Measurements from ENCODE around the gene RNF186.

The RNF186 gene

GRCh38 chr1:19800076-19800804, 14.8 kb downstream of the RNF186 start:
- ATAC-seq: peak; percentile 87
- TF ChIP-seq ZFP3 (CRISPR knock-in tag; IDR thresholded peaks at IDR 0.05): no peak
- TF ChIP-seq GLIS3 (CRISPR knock-in tag; IDR thresholded peaks at IDR 0.05): no peak
- TF ChIP-seq CSDC2 (CRISPR knock-in tag; IDR thresholded peaks at IDR 0.05): no peak
- TF ChIP-seq TOX (CRISPR knock-in tag; IDR thresholded peaks at IDR 0.05; ENCODE audit: borderline replicate concordance): no peak
- TF ChIP-seq SNAI2 (CRISPR knock-in tag; IDR thresholded peaks at IDR 0.05): no peak
- TF ChIP-seq ZNF8 (CRISPR knock-in tag; IDR thresholded peaks at IDR 0.05): no peak
- TF ChIP-seq ESRRG (CRISPR knock-in tag; IDR thresholded peaks at IDR 0.05): no peak
- TF ChIP-seq CREB5 (CRISPR knock-in tag; IDR thresholded peaks at IDR 0.05; ENCODE audit: low read depth): no peak
- TF ChIP-seq ZNF565 (CRISPR knock-in tag; conservative IDR thresholded peaks at IDR 0.05; ENCODE audit: low read depth): no peak
- TF ChIP-seq TCF4 (CRISPR knock-in tag; IDR thresholded peaks at IDR 0.05; ENCODE audit: borderline replicate concordance): no peak
- TF ChIP-seq RARB (CRISPR knock-in tag; IDR thresholded peaks at IDR 0.05): no peak
- no peak for TF ChIP-seq OSR1 (CRISPR knock-in tag; IDR thresholded peaks at IDR 0.05)
- TF ChIP-seq TSHZ2 (CRISPR knock-in tag; IDR thresholded peaks at IDR 0.05): no peak
- no peak for TF ChIP-seq POU6F1 (CRISPR knock-in tag; IDR thresholded peaks at IDR 0.05; ENCODE audit: borderline replicate concordance, low read depth)

GRCh38 chr1:19799230-19800075, 15.6 kb downstream of the RNF186 start, which contains the start of gene TMCO4:
TMCO4 (minus strand) TSS chr1:19799916; CDS start chr1:19780758, 19,158 bp downstream.
- TF ChIP-seq TSHZ2 (CRISPR knock-in tag; IDR thresholded peaks at IDR 0.05): no peak
- no peak for TF ChIP-seq ZNF565 (CRISPR knock-in tag; conservative IDR thresholded peaks at IDR 0.05; ENCODE audit: low read depth)
- no peak for TF ChIP-seq CSDC2 (CRISPR knock-in tag; IDR thresholded peaks at IDR 0.05)
- TF ChIP-seq SNAI2 (CRISPR knock-in tag; IDR thresholded peaks at IDR 0.05): no peak
- TF ChIP-seq PATZ1 (CRISPR knock-in tag; IDR thresholded peaks at IDR 0.05; ENCODE audit: borderline replicate concordance): no peak
- no peak for TF ChIP-seq ZNF70 (CRISPR knock-in tag; IDR thresholded peaks at IDR 0.05)
- no peak for TF ChIP-seq BACH2 (CRISPR knock-in tag; IDR thresholded peaks at IDR 0.05; ENCODE audit: borderline replicate concordance)
- no peak for TF ChIP-seq ZFP3 (CRISPR knock-in tag; IDR thresholded peaks at IDR 0.05)
- TF ChIP-seq ZC3H10 (CRISPR knock-in tag; IDR thresholded peaks at IDR 0.05): no peak
- TF ChIP-seq TOX (CRISPR knock-in tag; IDR thresholded peaks at IDR 0.05; ENCODE audit: borderline replicate concordance): no peak
- no peak for TF ChIP-seq CSRNP3 (CRISPR knock-in tag; IDR thresholded peaks at IDR 0.05)
- no peak for TF ChIP-seq GLIS3 (CRISPR knock-in tag; IDR thresholded peaks at IDR 0.05)
- no peak for TF ChIP-seq RARB (CRISPR knock-in tag; IDR thresholded peaks at IDR 0.05)
- no peak for TF ChIP-seq TCF4 (CRISPR knock-in tag; IDR thresholded peaks at IDR 0.05; ENCODE audit: borderline replicate concordance)
- no peak for TF ChIP-seq ZFP30 (CRISPR knock-in tag; IDR thresholded peaks at IDR 0.05)
- peak; percentile 73 for ATAC-seq

Measured in SK-N-SH treated with all-trans-retinoic acid at 6 μM for 48 hours (cell line).